ENCODE results near the gene SEC24B. TPM values are rescaled to one million over a fixed set of nuclear protein-coding genes. Genes with fewer than 3 reads are reported as not detected.

Gene SEC24B
- total RNA-seq, 1 donor from 2014 or later = 41.9 TPM

DNA sequence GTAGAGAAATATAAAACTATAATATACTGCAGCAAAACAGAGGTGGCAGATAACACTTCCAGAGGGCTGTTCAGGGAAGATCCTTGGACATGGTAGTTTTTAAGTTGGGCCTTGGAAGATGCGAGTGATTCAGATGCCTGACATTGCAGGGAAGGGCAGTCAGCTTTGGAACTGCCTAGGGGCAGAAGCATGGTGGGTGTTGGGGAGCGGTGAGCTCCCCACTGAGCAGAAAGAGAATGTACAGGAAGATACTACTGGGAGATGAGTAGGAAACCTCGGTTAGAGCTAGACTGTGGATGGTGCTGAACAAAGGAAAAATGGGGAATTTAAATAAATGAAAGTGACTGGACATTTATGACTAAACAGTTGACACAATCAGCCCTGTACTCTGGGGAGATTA, 24.9 kb upstream of the SEC24B start:
- no peaks in the 10 kb centered on the region for H3K27me3 Mint-ChIP-seq (ENCODE audit: low read depth, unreplicated experiment)
- H3K36me3 ChIP-seq (ENCODE audit: insufficient read depth, low read length) = no peaks in the 10 kb centered on the region
- H3K4me1 Mint-ChIP-seq (ENCODE audit: low read depth, unreplicated experiment) = peaks cover 23% of the 10 kb centered on the region
- H2AFZ ChIP-seq (ENCODE audit: low read depth, low read length) = no peak overlapping the region
- DNase-seq (ENCODE audit: low read depth) (no peak), FAIRE-seq (no peak)
- no peaks in the 10 kb centered on the region for H3K79me2 ChIP-seq (ENCODE audit: insufficient read depth, low read length)
- peaks cover 5% of the 10 kb centered on the region for H3K4me1 ChIP-seq (ENCODE audit: insufficient read depth, low read length)
- no peak overlapping the region for H3K4me3 Mint-ChIP-seq (ENCODE audit: unreplicated experiment)
- H3K36me3 Mint-ChIP-seq (ENCODE audit: low read depth, unreplicated experiment) = no peaks in the 10 kb centered on the region
- TF ChIP-seq, protein P1, sequence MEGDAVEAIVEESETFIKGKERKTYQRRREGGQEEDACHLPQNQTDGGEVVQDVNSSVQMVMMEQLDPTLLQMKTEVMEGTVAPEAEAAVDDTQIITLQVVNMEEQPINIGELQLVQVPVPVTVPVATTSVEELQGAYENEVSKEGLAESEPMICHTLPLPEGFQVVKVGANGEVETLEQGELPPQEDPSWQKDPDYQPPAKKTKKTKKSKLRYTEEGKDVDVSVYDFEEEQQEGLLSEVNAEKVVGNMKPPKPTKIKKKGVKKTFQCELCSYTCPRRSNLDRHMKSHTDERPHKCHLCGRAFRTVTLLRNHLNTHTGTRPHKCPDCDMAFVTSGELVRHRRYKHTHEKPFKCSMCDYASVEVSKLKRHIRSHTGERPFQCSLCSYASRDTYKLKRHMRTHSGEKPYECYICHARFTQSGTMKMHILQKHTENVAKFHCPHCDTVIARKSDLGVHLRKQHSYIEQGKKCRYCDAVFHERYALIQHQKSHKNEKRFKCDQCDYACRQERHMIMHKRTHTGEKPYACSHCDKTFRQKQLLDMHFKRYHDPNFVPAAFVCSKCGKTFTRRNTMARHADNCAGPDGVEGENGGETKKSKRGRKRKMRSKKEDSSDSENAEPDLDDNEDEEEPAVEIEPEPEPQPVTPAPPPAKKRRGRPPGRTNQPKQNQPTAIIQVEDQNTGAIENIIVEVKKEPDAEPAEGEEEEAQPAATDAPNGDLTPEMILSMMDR (IDR thresholded peaks at IDR 0.05; ENCODE audit: insufficient read depth, low read depth, low read length) = no peak
- no peak for TF ChIP-seq EZH2 (IDR thresholded peaks at IDR 0.05; ENCODE audit: insufficient read depth, low read length)
- H4K20me1 ChIP-seq (ENCODE audit: insufficient read depth, low read length) = no peaks in the 10 kb centered on the region
- no peak overlapping the region for H3K9ac ChIP-seq (ENCODE audit: low read length)
- H3K9me3 ChIP-seq (ENCODE audit: insufficient read depth, low read depth, low read length) = no peaks in the 10 kb centered on the region
- H3K27ac Mint-ChIP-seq (ENCODE audit: unreplicated experiment) = no peak overlapping the region
- no peak overlapping the region for H3K4me2 ChIP-seq (ENCODE audit: low read length)
- H3K9me3 Mint-ChIP-seq (ENCODE audit: unreplicated experiment) = no peaks in the 10 kb centered on the region
- H3K4me3 ChIP-seq (ENCODE audit: insufficient read depth, low read depth, low read length) = no peak overlapping the region
- no peak overlapping the region for H3K27ac ChIP-seq (ENCODE audit: low read depth, low read length)
- H3K27me3 ChIP-seq (ENCODE audit: insufficient read depth, low read length) = no peaks in the 10 kb centered on the region

DNA sequence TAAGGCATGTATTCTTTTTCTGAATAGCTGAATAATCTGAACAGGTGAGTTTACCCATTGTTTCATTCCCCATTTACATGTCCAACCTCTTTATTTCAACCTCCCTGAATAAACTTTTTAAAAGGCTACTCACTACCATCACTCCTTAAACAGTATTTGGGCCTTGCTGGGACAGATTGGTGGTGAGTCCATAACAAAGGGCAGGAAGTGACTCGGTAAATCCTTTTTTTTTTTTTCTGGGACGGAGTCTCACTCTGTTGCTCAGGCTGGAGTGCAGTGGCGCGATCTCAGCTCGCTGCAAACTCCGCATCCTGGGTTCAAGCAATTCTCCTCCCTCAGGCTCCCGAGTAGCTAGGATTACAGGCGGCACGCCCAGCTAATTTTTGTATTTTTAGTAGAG, 23.4 kb upstream of the SEC24B start:
- no peak for TF ChIP-seq EZH2 (IDR thresholded peaks at IDR 0.05; ENCODE audit: insufficient read depth, low read length)
- TF ChIP-seq, protein P1 (IDR thresholded peaks at IDR 0.05; ENCODE audit: insufficient read depth, low read depth, low read length) = no peak
- FAIRE-seq = no peak
- Mint-ChIP-seq H3K9me3 (ENCODE audit: unreplicated experiment) (no peaks in the 10 kb centered on the region), H3K27ac (ENCODE audit: unreplicated experiment) (peak overlapping the region; percentile 2), H3K36me3 (ENCODE audit: low read depth, unreplicated experiment) (no peaks in the 10 kb centered on the region), H3K27me3 (ENCODE audit: low read depth, unreplicated experiment) (no peaks in the 10 kb centered on the region), H3K4me1 (ENCODE audit: low read depth, unreplicated experiment) (peaks cover 23% of the 10 kb centered on the region), H3K4me3 (ENCODE audit: unreplicated experiment) (no peak overlapping the region)
- DNase-seq (ENCODE audit: low read depth) = no peak
- H3K9ac ChIP-seq (ENCODE audit: low read length) = no peak overlapping the region
- no peak overlapping the region for H3K4me3 ChIP-seq (ENCODE audit: insufficient read depth, low read depth, low read length)
- no peak overlapping the region for H2AFZ ChIP-seq (ENCODE audit: low read depth, low read length)
- no peak overlapping the region for H3K27ac ChIP-seq (ENCODE audit: low read depth, low read length)
- no peaks in the 10 kb centered on the region for H3K9me3 ChIP-seq (ENCODE audit: insufficient read depth, low read depth, low read length)
- H4K20me1 ChIP-seq (ENCODE audit: insufficient read depth, low read length) = no peaks in the 10 kb centered on the region
- H3K4me1 ChIP-seq (ENCODE audit: insufficient read depth, low read length) = peaks cover 5% of the 10 kb centered on the region
- no peaks in the 10 kb centered on the region for H3K36me3 ChIP-seq (ENCODE audit: insufficient read depth, low read length)
- no peaks in the 10 kb centered on the region for H3K27me3 ChIP-seq (ENCODE audit: insufficient read depth, low read length)
- no peaks in the 10 kb centered on the region for H3K79me2 ChIP-seq (ENCODE audit: insufficient read depth, low read length)
- no peak overlapping the region for H3K4me2 ChIP-seq (ENCODE audit: low read length)

DNA sequence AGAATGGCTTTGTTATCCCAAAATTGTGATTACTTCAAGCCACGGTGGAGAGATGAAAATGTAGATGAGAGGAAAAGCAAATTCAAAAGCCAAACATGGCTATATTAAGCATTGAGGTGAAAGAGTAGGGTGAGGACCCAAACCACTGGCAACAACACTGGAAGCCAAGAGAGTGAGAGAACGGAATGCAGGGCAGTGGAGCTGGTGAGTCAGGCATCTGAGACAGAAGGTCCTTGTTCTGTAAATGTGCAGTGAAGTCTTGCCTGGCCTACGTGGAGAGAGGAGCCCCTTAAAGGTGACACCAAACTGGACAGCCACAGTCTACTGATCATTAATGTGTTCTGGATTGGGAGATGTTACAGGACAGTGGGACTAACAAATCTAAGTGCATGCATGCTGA, 22.8 kb upstream of the SEC24B start:
- Mint-ChIP-seq H3K4me3 (ENCODE audit: unreplicated experiment) (no peak overlapping the region), H3K9me3 (ENCODE audit: unreplicated experiment) (no peaks in the 10 kb centered on the region), H3K36me3 (ENCODE audit: low read depth, unreplicated experiment) (no peaks in the 10 kb centered on the region), H3K4me1 (ENCODE audit: low read depth, unreplicated experiment) (peaks cover 21% of the 10 kb centered on the region), H3K27ac (ENCODE audit: unreplicated experiment) (peak overlapping the region; percentile 2), H3K27me3 (ENCODE audit: low read depth, unreplicated experiment) (no peaks in the 10 kb centered on the region)
- H4K20me1 ChIP-seq (ENCODE audit: insufficient read depth, low read length) = no peaks in the 10 kb centered on the region
- no peaks in the 10 kb centered on the region for H3K27me3 ChIP-seq (ENCODE audit: insufficient read depth, low read length)
- TF ChIP-seq, protein P1 (IDR thresholded peaks at IDR 0.05; ENCODE audit: insufficient read depth, low read depth, low read length) = no peak
- TF ChIP-seq EZH2 (IDR thresholded peaks at IDR 0.05; ENCODE audit: insufficient read depth, low read length) = no peak
- FAIRE-seq (no peak), DNase-seq (ENCODE audit: low read depth) (peak; percentile 73)
- H3K79me2 ChIP-seq (ENCODE audit: insufficient read depth, low read length) = no peaks in the 10 kb centered on the region
- H3K4me2 ChIP-seq (ENCODE audit: low read length) = peak overlapping the region; percentile 23
- H3K9ac ChIP-seq (ENCODE audit: low read length) = no peak overlapping the region
- no peak overlapping the region for H2AFZ ChIP-seq (ENCODE audit: low read depth, low read length)
- H3K36me3 ChIP-seq (ENCODE audit: insufficient read depth, low read length) = no peaks in the 10 kb centered on the region
- no peak overlapping the region for H3K27ac ChIP-seq (ENCODE audit: low read depth, low read length)
- H3K4me3 ChIP-seq (ENCODE audit: insufficient read depth, low read depth, low read length) = no peak overlapping the region
- peaks cover 5% of the 10 kb centered on the region for H3K4me1 ChIP-seq (ENCODE audit: insufficient read depth, low read length)
- no peaks in the 10 kb centered on the region for H3K9me3 ChIP-seq (ENCODE audit: insufficient read depth, low read depth, low read length)
